Fibroblast of skin of right quadriceps (primary cell): ENCODE data around the gene JTB.

Experiments used
- DNase-seq: peaks from one replicate; pipeline ENCODE4 v3.0.0-alpha.2; 2013

The JTB gene

DNA sequence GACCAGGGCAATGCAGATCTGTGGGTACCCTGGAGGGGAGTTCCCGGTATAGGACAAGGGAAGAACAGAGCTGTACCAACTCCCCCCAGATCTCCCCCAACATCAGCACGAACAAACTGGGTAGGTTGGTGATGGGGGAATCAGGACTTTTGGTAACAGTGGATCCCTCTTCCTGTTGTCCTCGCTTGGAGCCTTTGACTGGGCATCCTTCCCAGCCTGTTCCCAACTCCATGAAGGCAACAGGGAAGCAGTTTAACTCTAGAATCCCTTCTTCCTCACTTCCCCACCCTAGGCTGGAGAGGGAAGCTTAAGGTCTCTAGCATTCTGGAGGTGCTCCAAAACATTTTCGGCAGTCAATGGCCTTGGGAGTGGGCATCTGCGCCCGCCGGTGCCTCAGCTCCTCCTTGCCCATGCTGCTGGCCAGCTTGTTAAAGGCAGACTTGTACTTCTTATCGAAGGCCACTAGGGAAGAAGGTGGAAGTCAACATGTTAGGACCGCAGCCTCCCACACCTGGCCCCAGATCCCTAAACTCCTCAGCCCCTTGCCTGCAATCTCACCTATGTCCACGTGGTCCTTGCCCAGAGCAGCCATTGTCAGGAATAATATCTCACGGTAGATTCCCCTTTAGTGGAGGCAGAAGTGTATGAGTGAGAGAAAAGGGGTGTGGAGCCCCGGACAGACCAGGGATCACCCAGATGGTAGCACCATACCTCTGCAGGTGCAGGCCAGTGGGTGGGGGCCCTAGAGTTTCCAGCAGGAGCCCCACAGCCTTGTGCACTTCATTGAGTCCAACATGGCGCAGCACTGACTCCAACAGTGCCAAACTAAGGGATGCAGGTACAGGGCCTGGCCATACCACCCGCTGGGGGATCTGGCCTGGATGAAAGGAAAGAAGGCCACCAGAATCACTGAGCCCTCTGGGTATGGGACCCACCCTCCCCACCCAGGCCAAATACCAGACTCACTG, 47.2 kb downstream of the JTB start:
- DNase-seq = no peak

DNA sequence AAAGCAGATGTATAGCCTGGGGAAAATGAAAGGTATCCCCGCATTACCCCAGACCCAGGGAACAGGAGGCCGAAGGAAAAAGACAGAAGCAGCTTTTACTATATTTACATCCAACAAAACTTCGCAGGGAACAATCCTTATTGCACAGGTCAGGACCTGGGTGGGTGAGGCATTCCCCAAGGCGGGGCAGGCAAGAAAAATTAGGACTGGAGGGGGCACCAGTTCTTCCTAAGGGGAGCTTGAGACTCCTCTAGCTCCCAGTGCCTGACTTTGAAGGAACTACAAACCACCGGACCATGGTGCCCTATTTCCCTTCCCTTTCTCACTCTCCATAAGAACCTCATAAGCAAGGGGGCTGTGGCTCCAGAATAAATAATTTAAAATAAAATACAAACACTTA, 48.0 kb downstream of the JTB start:
- DNase-seq = no peak

GRCh38 chr1:153928791-153929341, 48.6 kb downstream of the JTB start:
- DNase-seq = peak; percentile 14

- DNase-seq = no peak
Observed at GRCh38 chr1:153928245-153928644, 49.2 kb downstream of the JTB start.

DNA sequence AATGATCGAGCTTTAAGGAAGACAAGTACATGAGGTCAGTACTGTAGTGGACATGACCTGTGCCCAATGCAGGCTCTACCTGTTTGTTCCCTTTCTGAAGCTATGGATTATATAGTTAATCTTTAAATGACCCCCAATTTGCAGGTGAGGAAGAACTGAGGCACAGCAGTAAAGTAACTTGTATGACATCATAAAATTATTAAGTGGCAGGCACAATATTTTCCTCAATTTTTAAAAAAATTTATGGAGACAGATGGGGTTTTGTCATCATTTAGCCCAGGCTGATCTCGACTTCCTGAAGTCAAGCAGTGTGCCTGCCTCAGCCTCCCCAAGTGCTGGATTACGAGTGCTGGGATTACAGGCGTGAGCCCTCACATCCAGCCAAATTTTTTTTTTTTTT, 51.1 kb downstream of the JTB start:
- DNase-seq = no peak
